PFSK-1 (cell line): ENCODE results near the gene KIF26A.

ENCODE experiments used
- FOXP2 ChIP-seq: optimal IDR thresholded peaks from 2 replicates; pipeline ENCODE3; 2011; ENCODE audit warnings: borderline replicate concordance, control low read depth, inconsistent platforms; ENCODE audit not compliant: insufficient read depth; ENCODE audit errors: extremely low read length, extremely low read depth
- POLR2AphosphoS5 ChIP-seq: IDR thresholded peaks from 2 replicates; pipeline ENCODE4 v1.6.1; 2012; ENCODE audit warnings: low read depth, mild to moderate bottlenecking, control low read depth, low read length, moderate library complexity
- REST ChIP-seq, 2 experiments: IDR thresholded peaks; 2 replicates each; pipeline versions ENCODE4 v1.6.1 to v1.8.0; 2011 to 2012; ENCODE audit warnings: low read depth in 2 of 2, low read length in 2 of 2, control low read depth in 1 of 2, inconsistent platforms in 1 of 2, mild to moderate bottlenecking in 1 of 2, moderate library complexity in 1 of 2; ENCODE audit not compliant: insufficient read depth in 1 of 2
- SIN3A ChIP-seq: IDR thresholded peaks from 2 replicates; pipeline ENCODE4 v1.6.1; 2012; ENCODE audit warnings: mild to moderate bottlenecking, low read length, moderate library complexity, borderline replicate concordance; ENCODE audit not compliant: insufficient read depth
- TAF1 ChIP-seq: IDR thresholded peaks from 2 replicates; pipeline ENCODE4 v1.6.1; 2012; ENCODE audit warnings: low read length, control low read depth, borderline replicate concordance; ENCODE audit not compliant: insufficient read depth

GRCh38 chr14:104219731-104220214, 81.4 kb downstream of the KIF26A start:
- TF ChIP-seq TAF1 (no peak), SIN3A (no peak), POLR2AphosphoS5 (no peak), REST (IDR thresholded peaks at IDR 0.05; ENCODE audit: insufficient read depth in 1 of 2, low read depth in 2 of 2, low read length in 2 of 2) (no peak), FOXP2 (no peak)
